Calu3 (cell line): ENCODE results near the gene ATP5PB. TPM values are rescaled to one million over a fixed set of nuclear protein-coding genes. Genes with fewer than 3 reads are reported as not detected.
A peak's percentile ranks its signal among the peaks of the same experiment; 100 is the strongest.

Experiments
- Bru-seq: library from RNA; stranded (reverse); fragments of 400-500 nt; gene quantifications from one replicate; lab custom pipeline; 2021; lab: Mats Ljungman, UMichigan
- BruChase-seq, 2 experiments: library from RNA; stranded (reverse); fragments of 400-500 nt; gene quantifications; one replicate each; lab custom pipeline; 2021; lab: Mats Ljungman, UMichigan
- BruUV-seq: library from RNA; stranded (reverse); fragments of 400-500 nt; replicated peaks from 2 replicates; lab custom pipeline; 2021; lab: Mats Ljungman, UMichigan
- CTCF ChIA-PET: fragments of 300-600 bp; sonication (Branson Sonifier 250); formaldehyde crosslinking; loops from one replicate; lab custom pipeline; 2022; ENCODE audit warnings: antibody characterized with exemption; lab: Charles Lee
- DNase-seq: peaks from one replicate; pipeline ENCODE4 v3.0.0; 2022
- H3K27ac Mint-ChIP-seq: one replicate; pipeline ENCODE4 v1.8.0; 2022; ENCODE audit warnings: mixed read lengths; ENCODE audit not compliant: unreplicated experiment
- H3K27me3 Mint-ChIP-seq: one replicate; pipeline ENCODE4 v1.8.0; 2022; ENCODE audit warnings: mixed read lengths; ENCODE audit not compliant: unreplicated experiment
- H3K36me3 Mint-ChIP-seq: one replicate; pipeline ENCODE4 v1.8.0; 2022; ENCODE audit warnings: mild to moderate bottlenecking, moderate library complexity, mixed read lengths; ENCODE audit not compliant: insufficient read depth, unreplicated experiment
- H3K4me1 Mint-ChIP-seq: one replicate; pipeline ENCODE4 v1.8.0; 2022; ENCODE audit warnings: mild to moderate bottlenecking, low read depth, mixed read lengths; ENCODE audit not compliant: unreplicated experiment
- H3K4me3 Mint-ChIP-seq: one replicate; pipeline ENCODE4 v1.8.0; 2022; ENCODE audit warnings: mild to moderate bottlenecking, low read depth, moderate library complexity, mixed read lengths; ENCODE audit not compliant: unreplicated experiment
- H3K9me3 Mint-ChIP-seq: one replicate; pipeline ENCODE4 v1.8.0; 2022; ENCODE audit warnings: low read depth, mixed read lengths; ENCODE audit not compliant: unreplicated experiment
- intact Hi-C: fragments of 100-400 bp; cut with micrococcal nuclease; formaldehyde crosslinking; loops from one replicate; pipeline ENCODE4 v1.10.0; 2022; ENCODE audit not compliant: unreplicated experiment
- long read RNA-seq: library from polyadenylated mRNA; stranded (forward); transcript quantifications from one replicate; pipeline ENCODE4 v2.0.0, GENCODE V29; 2022
- total RNA-seq: library from RNA; stranded (reverse); gene quantifications from 2 replicates; pipeline ENCODE4 v1.2.3, GENCODE V29; 2022
- TF ChIP-seq, protein P1 (sequence below): fragments of 200-600 bp; IDR thresholded peaks from one replicate; pipeline ENCODE4 v1.8.0; 2022; ENCODE audit warnings: antibody characterized with exemption; ENCODE audit not compliant: unreplicated experiment

ATP5PB gene
- 149 and 157 TPM in 2 replicates for total RNA-seq
- percentile 88 among the genes with signal in this experiment for Bru-seq, nascent RNA
- percentile 89 among the genes with signal in this experiment for BruChase-seq, experiment 1, labeled RNA remaining after a 6-hour chase
- percentile 79 among the genes with signal in this experiment for BruChase-seq, experiment 2, labeled RNA remaining after a 2-hour chase
- long read RNA-seq, transcript ATP5PB-202 (7 exons, 3,156 nt) = major isoform, 244 of 261 reads
- long read RNA-seq, transcript ATP5PB-201 (6 exons, 1,040 nt) = minor isoform, 8 of 261 reads
- long read RNA-seq, partial matches to known transcripts = 4 of 261 reads
- long read RNA-seq, other reads (novel, unspliced or antisense) = 5 of 261 reads

GRCh38 chr1:111448918-111449702 is at the start of gene ATP5PB, which contains the start of gene WDR77:
TSS of gene ATP5PB (plus strand) at chr1:111449464. CDS start at chr1:111449542, 78 bp downstream.
TSS of gene WDR77 (minus strand) at chr1:111449256. CDS start at chr1:111449169, 87 bp downstream.
- CTCF ChIA-PET = interaction anchor here (0.6 to 0.7 kb wide), 2 partner anchors 253 to 286 kb away, joined by 3 to 4 read pairs; no protein-coding TSS in a partner anchor
- Mint-ChIP-seq H3K9me3 (no peaks in the 10 kb centered on the region), H3K36me3 (peaks cover 45% of the 10 kb centered on the region)

GRCh38 chr1:111399792-111400610 is 49.3 kb upstream of the ATP5PB start:
- no peaks in the 10 kb centered on the region for H3K9me3 Mint-ChIP-seq
- intact Hi-C loops = loop anchor here (1.0 to 5.0 kb wide), 2 partner anchors 53 to 177 kb away; no protein-coding TSS in a partner anchor
- DNase-seq = peak; percentile 49
- TF ChIP-seq, protein P1, sequence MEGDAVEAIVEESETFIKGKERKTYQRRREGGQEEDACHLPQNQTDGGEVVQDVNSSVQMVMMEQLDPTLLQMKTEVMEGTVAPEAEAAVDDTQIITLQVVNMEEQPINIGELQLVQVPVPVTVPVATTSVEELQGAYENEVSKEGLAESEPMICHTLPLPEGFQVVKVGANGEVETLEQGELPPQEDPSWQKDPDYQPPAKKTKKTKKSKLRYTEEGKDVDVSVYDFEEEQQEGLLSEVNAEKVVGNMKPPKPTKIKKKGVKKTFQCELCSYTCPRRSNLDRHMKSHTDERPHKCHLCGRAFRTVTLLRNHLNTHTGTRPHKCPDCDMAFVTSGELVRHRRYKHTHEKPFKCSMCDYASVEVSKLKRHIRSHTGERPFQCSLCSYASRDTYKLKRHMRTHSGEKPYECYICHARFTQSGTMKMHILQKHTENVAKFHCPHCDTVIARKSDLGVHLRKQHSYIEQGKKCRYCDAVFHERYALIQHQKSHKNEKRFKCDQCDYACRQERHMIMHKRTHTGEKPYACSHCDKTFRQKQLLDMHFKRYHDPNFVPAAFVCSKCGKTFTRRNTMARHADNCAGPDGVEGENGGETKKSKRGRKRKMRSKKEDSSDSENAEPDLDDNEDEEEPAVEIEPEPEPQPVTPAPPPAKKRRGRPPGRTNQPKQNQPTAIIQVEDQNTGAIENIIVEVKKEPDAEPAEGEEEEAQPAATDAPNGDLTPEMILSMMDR = peak; percentile 25
- CTCF ChIA-PET = interaction anchor here (0.7 to 1.3 kb wide), 5 partner anchors 13 to 177 kb away, joined by 3 to 13 read pairs (median 4); no protein-coding TSS in a partner anchor
- no peaks in the 10 kb centered on the region for H3K36me3 Mint-ChIP-seq
- no peak overlapping the region for H3K27ac Mint-ChIP-seq
- H3K4me3 Mint-ChIP-seq = peak overlapping the region; percentile 5
- H3K27me3 Mint-ChIP-seq = peaks cover 74% of the 10 kb centered on the region
- H3K4me1 Mint-ChIP-seq = no peaks in the 10 kb centered on the region
- no TSS peak for BruUV-seq

More at GRCh38 chr1:111448918-111449702, at the start of gene ATP5PB, which contains the start of gene WDR77:
- peak; percentile 88 for DNase-seq
- TF ChIP-seq, protein P1 = no peak
- H3K4me1 Mint-ChIP-seq = peaks cover 32% of the 10 kb centered on the region
- intact Hi-C loops = no loop called here
- peak within 1 kb of the TSS; percentile 96 for H3K27ac Mint-ChIP-seq
- H3K4me3 Mint-ChIP-seq = peak within 1 kb of the TSS; percentile 96
- no peaks in the 10 kb centered on the region for H3K27me3 Mint-ChIP-seq
- no TSS peak for BruUV-seq

- peaks cover 62% of the 10 kb centered on the region for H3K27me3 Mint-ChIP-seq
- DNase-seq = no peak
Observed at GRCh38 chr1:111402083-111402482, 47.2 kb upstream of the ATP5PB start.

More at GRCh38 chr1:111402083-111402482, 47.2 kb upstream of the ATP5PB start:
- BruUV-seq = no TSS peak
- Mint-ChIP-seq H3K9me3 (no peaks in the 10 kb centered on the region), H3K4me3 (no peak overlapping the region), H3K27ac (no peak overlapping the region), H3K36me3 (no peaks in the 10 kb centered on the region), H3K4me1 (peaks cover 7% of the 10 kb centered on the region)
- CTCF ChIA-PET = interaction anchor here (1.0 kb wide), 1 partner anchor 21 kb away, joined by 3 read pairs; no protein-coding TSS in a partner anchor
- intact Hi-C loops = loop anchor here (5.0 kb wide), 1 partner anchor 55 kb away; no protein-coding TSS in a partner anchor
- TF ChIP-seq, protein P1 = no peak
